Muscle of leg (tissue), 11 donors: ENCODE measurements around the gene MMEL1. TPM values are rescaled to one million over a fixed set of nuclear protein-coding genes. Genes with fewer than 3 reads are reported as not detected.
A peak's percentile ranks its signal among the peaks of the same experiment; 100 is the strongest.
"Not testable (repeated sequence)": the region's sequence is repeated elsewhere in the genome, so short reads cannot be mapped to it uniquely, and the experiment has no call there.

ENCODE experiments used
- DNase-seq: peaks from one replicate; pipeline ENCODE4 v3.0.0; 2013
- H3K27ac ChIP-seq: one replicate; pipeline ENCODE4 v1.5.1; 2013; ENCODE audit warnings: mild to moderate bottlenecking, low read length, control low read depth
- H3K27me3 ChIP-seq: one replicate; pipeline ENCODE4 v1.6.1; 2013; ENCODE audit warnings: low read length; ENCODE audit not compliant: control insufficient read depth, insufficient read depth
- H3K36me3 ChIP-seq: one replicate; pipeline ENCODE4 v1.6.1; 2013; ENCODE audit warnings: low read length; ENCODE audit not compliant: control insufficient read depth, insufficient read depth
- H3K4me1 ChIP-seq: one replicate; pipeline ENCODE4 v1.6.1; 2013; ENCODE audit warnings: low read length; ENCODE audit not compliant: control insufficient read depth, insufficient read depth
- H3K4me3 ChIP-seq: one replicate; pipeline ENCODE4 v1.5.1; 2013; ENCODE audit warnings: low read length, control low read depth
- H3K9me3 ChIP-seq: replicated peaks from 2 replicates; pipeline ENCODE4 v1.6.1; 2013; ENCODE audit warnings: low read depth, low read length; ENCODE audit not compliant: control insufficient read depth
- WGBS: methylation state at CpG from one replicate; pipeline ENCODE4 v1.1.5; 2013; ENCODE audit warnings: missing lambda C conversion rate; ENCODE audit not compliant: insufficient coverage; 5-methylcytosine and 5-hydroxymethylcytosine counted together
- polyA plus RNA-seq, 8 donors: library from polyadenylated mRNA; unstranded; fragments of 120-200 nt; gene quantifications; one replicate each; pipeline versions ENCODE4 v1.2.1 to v1.2.3, GENCODE V29; 2013; ENCODE audit warnings: inconsistent platforms in 1 of 8, low replicate concordance in 1 of 8; ENCODE audit not compliant: insufficient read length in 8 of 8, insufficient read depth in 1 of 8
- total RNA-seq: library from RNA; stranded (reverse); fragments of 120-200 nt; gene quantifications from one replicate; pipeline ENCODE4 v1.2.4, GENCODE V29; 2013

The MMEL1 gene
- total and polyA plus RNA-seq, 9 donors = 0.29 to 1.2 (median 0.61) TPM

GRCh38 chr1:2549367-2550029 lies 83.3 kb downstream of the MMEL1 start:
- not testable (repeated sequence) for H3K36me3 ChIP-seq, H3K4me3 ChIP-seq, DNase-seq, H3K9me3 ChIP-seq
- H3K27ac ChIP-seq = peak overlapping the region; percentile 85
- H3K27me3 ChIP-seq = peaks cover 14% of the 10 kb centered on the region
- WGBS = 66% methylated on average over 16 of the region's 28 CpGs
- peaks cover 48% of the 10 kb centered on the region for H3K4me1 ChIP-seq

- Histone ChIP-seq H3K36me3 (no peaks in the 10 kb centered on the region), H3K27me3 (peaks cover 12% of the 10 kb centered on the region), H3K9me3 (no peaks in the 10 kb centered on the region), H3K4me3 (no peak overlapping the region), H3K4me1 (peaks cover 60% of the 10 kb centered on the region), H3K27ac (peak overlapping the region; percentile 85)
- DNase-seq = peak; percentile 85
- 23% methylated on average over 14 of the region's 17 CpGs for WGBS
Observed at GRCh38 chr1:2548068-2548589, 84.7 kb downstream of the MMEL1 start.

- no peak for DNase-seq
- no peaks in the 10 kb centered on the region for H3K9me3 ChIP-seq
- peak overlapping the region; percentile 85 for H3K27ac ChIP-seq
- peaks cover 66% of the 10 kb centered on the region for H3K4me1 ChIP-seq
- no peak overlapping the region for H3K4me3 ChIP-seq
- peaks cover 15% of the 10 kb centered on the region for H3K27me3 ChIP-seq
- no peaks in the 10 kb centered on the region for H3K36me3 ChIP-seq
- 14% methylated on average over 20 of the region's 27 CpGs for WGBS
Observed at GRCh38 chr1:2547210-2548067, 85.4 kb downstream of the MMEL1 start.

- H3K4me3 ChIP-seq = peak overlapping the region; percentile 24
- under 1% methylated on average over 49 of the region's 52 CpGs for WGBS
- H3K27me3 ChIP-seq = peaks cover 15% of the 10 kb centered on the region
- H3K4me1 ChIP-seq = peaks cover 69% of the 10 kb centered on the region
- no peaks in the 10 kb centered on the region for H3K9me3 ChIP-seq
- no peaks in the 10 kb centered on the region for H3K36me3 ChIP-seq
- DNase-seq = peak; percentile 89
- H3K27ac ChIP-seq = peak overlapping the region; percentile 85
Observed at GRCh38 chr1:2546515-2547209, 86.2 kb downstream of the MMEL1 start.

- Histone ChIP-seq H3K4me3 (no peak overlapping the region), H3K9me3 (no peaks in the 10 kb centered on the region), H3K36me3 (no peaks in the 10 kb centered on the region), H3K4me1 (peaks cover 72% of the 10 kb centered on the region), H3K27ac (peak overlapping the region; percentile 37), H3K27me3 (peaks cover 18% of the 10 kb centered on the region)
- DNase-seq = peak; percentile 85
- 3% methylated on average over 29 of the region's 43 CpGs for WGBS
Observed at GRCh38 chr1:2545754-2546514, 86.9 kb downstream of the MMEL1 start.

GRCh38 chr1:2544875-2545640 lies 87.8 kb downstream of the MMEL1 start:
- WGBS = 52% methylated on average over 15 of the region's 19 CpGs
- Histone ChIP-seq H3K4me1 (peaks cover 75% of the 10 kb centered on the region), H3K27me3 (peaks cover 22% of the 10 kb centered on the region), H3K27ac (peak overlapping the region; percentile 51), H3K4me3 (no peak overlapping the region), H3K9me3 (no peaks in the 10 kb centered on the region), H3K36me3 (no peaks in the 10 kb centered on the region)
- DNase-seq = no peak

- Histone ChIP-seq H3K9me3 (no peaks in the 10 kb centered on the region), H3K27me3 (peaks cover 23% of the 10 kb centered on the region), H3K27ac (peak overlapping the region; percentile 51), H3K4me1 (peaks cover 75% of the 10 kb centered on the region), H3K4me3 (no peak overlapping the region), H3K36me3 (no peaks in the 10 kb centered on the region)
- peak; percentile 64 for DNase-seq
- 35% methylated on average over 24 of the region's 26 CpGs for WGBS
Observed at GRCh38 chr1:2544093-2544874, 88.5 kb downstream of the MMEL1 start.

- H3K4me3 ChIP-seq = no peak overlapping the region
- DNase-seq = no peak
- H3K36me3 ChIP-seq = no peaks in the 10 kb centered on the region
- peaks cover 68% of the 10 kb centered on the region for H3K4me1 ChIP-seq
- peak overlapping the region; percentile 7 for H3K27ac ChIP-seq
- H3K9me3 ChIP-seq = no peaks in the 10 kb centered on the region
- H3K27me3 ChIP-seq = peaks cover 26% of the 10 kb centered on the region
- 19% methylated on average over 23 of the region's 26 CpGs for WGBS
Observed at GRCh38 chr1:2543543-2544092, 89.2 kb downstream of the MMEL1 start.
